PFSK-1 (cell line): ENCODE results near the gene CDC123.

ENCODE experiments used
- POLR2AphosphoS5 ChIP-seq: IDR thresholded peaks from 2 replicates; pipeline ENCODE4 v1.6.1; 2012; ENCODE audit warnings: low read depth, mild to moderate bottlenecking, control low read depth, low read length, moderate library complexity
- SIN3A ChIP-seq: IDR thresholded peaks from 2 replicates; pipeline ENCODE4 v1.6.1; 2012; ENCODE audit warnings: mild to moderate bottlenecking, low read length, moderate library complexity, borderline replicate concordance; ENCODE audit not compliant: insufficient read depth
- TAF1 ChIP-seq: IDR thresholded peaks from 2 replicates; pipeline ENCODE4 v1.6.1; 2012; ENCODE audit warnings: low read length, control low read depth, borderline replicate concordance; ENCODE audit not compliant: insufficient read depth
- TF ChIP-seq, protein P1 (sequence below), 2 experiments: IDR thresholded peaks; 2 replicates each; pipeline versions ENCODE4 v1.6.1 to v1.8.0; 2011 to 2012; ENCODE audit warnings: low read depth in 2 of 2, low read length in 2 of 2, control low read depth in 1 of 2, inconsistent platforms in 1 of 2, mild to moderate bottlenecking in 1 of 2, moderate library complexity in 1 of 2; ENCODE audit not compliant: insufficient read depth in 1 of 2

DNA sequence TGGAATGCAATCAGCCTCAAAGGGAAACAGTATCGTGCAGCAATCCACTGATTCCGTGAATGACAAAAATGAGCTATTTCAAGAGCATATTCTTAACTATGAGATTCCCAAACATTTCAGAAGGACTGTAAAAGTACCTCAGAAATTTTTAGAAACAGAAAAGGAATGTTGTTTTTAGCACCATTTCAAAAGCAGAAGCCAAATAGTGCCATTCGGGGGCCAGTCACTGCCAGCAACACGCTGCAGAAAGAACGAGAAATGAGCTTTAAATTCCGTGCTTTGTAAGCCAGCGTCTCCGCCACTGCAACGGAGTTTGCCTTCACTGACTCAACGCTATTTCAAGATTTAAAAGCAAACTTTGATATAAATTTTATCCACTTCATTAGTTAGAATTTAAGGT is 6.6 kb upstream of the CDC123 start:
- TF ChIP-seq POLR2AphosphoS5 = no peak
- TF ChIP-seq, protein P1, sequence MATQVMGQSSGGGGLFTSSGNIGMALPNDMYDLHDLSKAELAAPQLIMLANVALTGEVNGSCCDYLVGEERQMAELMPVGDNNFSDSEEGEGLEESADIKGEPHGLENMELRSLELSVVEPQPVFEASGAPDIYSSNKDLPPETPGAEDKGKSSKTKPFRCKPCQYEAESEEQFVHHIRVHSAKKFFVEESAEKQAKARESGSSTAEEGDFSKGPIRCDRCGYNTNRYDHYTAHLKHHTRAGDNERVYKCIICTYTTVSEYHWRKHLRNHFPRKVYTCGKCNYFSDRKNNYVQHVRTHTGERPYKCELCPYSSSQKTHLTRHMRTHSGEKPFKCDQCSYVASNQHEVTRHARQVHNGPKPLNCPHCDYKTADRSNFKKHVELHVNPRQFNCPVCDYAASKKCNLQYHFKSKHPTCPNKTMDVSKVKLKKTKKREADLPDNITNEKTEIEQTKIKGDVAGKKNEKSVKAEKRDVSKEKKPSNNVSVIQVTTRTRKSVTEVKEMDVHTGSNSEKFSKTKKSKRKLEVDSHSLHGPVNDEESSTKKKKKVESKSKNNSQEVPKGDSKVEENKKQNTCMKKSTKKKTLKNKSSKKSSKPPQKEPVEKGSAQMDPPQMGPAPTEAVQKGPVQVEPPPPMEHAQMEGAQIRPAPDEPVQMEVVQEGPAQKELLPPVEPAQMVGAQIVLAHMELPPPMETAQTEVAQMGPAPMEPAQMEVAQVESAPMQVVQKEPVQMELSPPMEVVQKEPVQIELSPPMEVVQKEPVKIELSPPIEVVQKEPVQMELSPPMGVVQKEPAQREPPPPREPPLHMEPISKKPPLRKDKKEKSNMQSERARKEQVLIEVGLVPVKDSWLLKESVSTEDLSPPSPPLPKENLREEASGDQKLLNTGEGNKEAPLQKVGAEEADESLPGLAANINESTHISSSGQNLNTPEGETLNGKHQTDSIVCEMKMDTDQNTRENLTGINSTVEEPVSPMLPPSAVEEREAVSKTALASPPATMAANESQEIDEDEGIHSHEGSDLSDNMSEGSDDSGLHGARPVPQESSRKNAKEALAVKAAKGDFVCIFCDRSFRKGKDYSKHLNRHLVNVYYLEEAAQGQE (IDR thresholded peaks at IDR 0.05; ENCODE audit: insufficient read depth in 1 of 2, low read depth in 2 of 2, low read length in 2 of 2) = no peak
- TF ChIP-seq TAF1 = no peak
- no peak for TF ChIP-seq SIN3A
